NB4 (cell line): ENCODE results near the gene DHCR7.

Source experiments
- CTCF ChIP-seq: IDR thresholded peaks from one replicate; pipeline ENCODE4 v1.5.1; 2012; ENCODE audit warnings: low read depth, low read length
- MYC ChIP-seq: IDR thresholded peaks from 2 replicates; pipeline ENCODE4 v1.6.1; 2011; ENCODE audit warnings: low read depth, low read length
- TF ChIP-seq, protein P1 (sequence below): IDR thresholded peaks from 2 replicates; pipeline ENCODE4 v1.6.1; 2011; ENCODE audit warnings: low read depth, low read length

GRCh38 chr11:71395263-71395560 lies 53.0 kb downstream of the DHCR7 start:
- TF ChIP-seq CTCF (no peak), MYC (no peak)
- TF ChIP-seq, protein P1, sequence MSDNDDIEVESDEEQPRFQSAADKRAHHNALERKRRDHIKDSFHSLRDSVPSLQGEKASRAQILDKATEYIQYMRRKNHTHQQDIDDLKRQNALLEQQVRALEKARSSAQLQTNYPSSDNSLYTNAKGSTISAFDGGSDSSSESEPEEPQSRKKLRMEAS, result no peak
